ENCODE results near the gene ABCC11.

Gene ABCC11

DNA sequence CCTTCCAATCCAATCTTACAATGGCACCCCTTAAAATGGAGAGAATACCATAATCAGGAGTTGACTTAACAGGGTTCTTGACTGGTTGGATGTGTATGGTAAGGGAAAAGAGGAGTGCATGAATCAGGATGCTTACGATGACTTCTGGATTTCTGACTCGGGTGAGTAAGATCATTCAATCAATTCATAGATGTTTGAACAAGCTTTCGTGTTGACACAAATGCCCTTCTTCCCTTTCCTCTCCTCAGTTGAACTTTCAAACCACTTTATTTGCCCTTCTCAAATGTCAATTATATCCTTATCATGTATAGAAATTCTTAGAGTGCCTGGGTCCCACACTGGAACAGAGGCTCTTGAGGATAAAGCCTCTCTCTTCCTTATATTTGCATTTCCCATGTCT is 117.4 kb downstream of the ABCC11 start:
- DNase-seq (ENCODE audit: low read depth) = no peak

DNA sequence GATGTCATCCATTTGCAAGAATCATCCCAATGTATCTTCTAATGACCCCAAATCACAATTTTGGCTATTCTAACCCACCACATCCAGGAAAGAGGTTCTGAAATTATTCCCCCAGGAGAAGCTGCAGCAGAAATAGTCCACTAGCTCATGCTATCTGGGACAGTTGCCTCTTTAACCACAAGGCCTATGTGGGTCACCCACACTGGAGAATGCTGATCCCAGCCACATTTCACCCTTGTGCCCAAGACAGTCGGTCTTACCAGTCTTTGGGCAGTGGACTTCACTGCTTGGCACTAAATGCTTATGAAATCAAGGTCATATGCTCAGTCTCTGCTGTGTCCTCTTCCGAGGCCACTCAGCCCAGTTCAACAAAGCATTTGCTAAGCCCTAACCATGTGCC is 118.6 kb downstream of the ABCC11 start:
- no peak for DNase-seq (ENCODE audit: low read depth)

DNA sequence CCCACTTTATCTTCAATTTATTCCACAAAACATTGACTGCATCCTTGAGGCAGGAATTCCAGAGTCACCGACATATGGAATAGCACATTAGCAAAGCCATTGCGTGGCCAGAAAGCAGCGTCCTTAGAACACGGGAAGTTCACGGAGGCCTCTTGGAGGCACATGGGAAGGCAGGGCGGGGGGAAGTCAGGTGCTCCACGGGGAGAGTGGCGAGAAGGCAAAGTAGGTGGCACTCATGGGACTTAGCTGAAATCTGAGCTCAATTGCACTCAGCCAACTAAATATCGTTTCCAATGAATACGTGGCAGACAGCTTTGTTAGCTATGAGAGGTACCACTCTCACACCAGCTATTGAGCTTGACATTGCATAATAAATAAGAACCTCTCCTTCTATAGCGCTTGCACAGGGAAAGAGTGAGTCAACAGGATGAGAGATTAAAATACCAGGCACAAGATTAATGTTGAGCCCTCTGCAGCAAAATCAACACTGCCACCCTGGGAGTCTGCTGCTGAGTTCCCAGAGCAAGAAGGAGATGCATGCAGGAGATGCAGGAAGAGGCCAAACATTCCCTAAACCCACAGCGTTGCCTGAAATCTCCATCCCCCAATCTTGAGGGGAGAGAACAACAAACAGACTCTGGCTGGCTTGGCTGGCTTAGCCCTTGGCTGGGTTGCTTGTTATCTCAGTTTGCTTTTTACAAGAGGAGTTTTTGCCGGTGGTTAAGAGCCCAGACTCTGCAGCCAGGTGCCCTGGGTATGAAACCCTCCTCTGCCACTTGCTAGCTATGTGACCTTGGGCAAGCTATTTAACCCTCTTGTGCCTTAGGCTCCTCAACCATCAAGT is 120.3 kb downstream of the ABCC11 start:
- peak; percentile 98 for DNase-seq (ENCODE audit: low read depth)

DNA sequence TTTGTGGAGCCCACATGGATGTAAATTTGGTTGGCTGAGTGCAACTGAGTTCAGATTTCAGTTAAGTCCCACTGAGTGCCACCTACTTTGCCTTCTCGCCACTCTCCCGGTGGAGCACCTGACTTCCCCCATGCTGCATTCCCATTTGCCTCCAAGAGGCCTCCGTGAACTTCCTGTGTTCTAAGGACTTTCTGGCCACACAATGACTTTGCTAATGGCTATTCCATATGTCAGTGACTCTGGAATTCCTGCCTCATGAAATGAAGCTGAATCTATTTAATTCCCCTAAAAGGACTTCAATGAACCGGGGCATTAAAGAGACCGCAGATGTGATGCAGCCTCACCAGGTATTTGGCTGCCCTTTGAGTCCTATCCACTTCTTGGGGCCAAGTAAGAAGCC is 121.5 kb downstream of the ABCC11 start:
- DNase-seq (ENCODE audit: low read depth) = no peak

DNA sequence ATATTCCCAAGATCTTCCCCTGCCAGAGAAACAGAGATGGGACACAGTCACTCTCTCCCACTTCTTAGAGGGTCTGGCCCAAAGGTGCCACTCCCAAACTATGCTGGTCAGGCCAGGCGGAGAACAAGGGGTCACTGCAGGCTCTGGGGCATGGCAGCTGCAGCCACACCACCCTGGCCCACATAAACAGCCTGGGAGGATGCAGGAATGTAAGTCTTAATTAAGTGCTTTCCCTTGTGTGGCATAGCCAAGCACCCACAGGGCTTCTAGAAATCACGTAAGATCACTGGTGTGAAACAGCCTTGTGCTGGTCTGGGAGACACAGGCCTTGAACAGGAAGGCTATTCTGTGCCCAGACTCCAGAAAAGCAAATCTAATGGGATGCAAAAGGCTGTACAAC is 123.1 kb downstream of the ABCC11 start:
- DNase-seq (ENCODE audit: low read depth) = no peak

DNA sequence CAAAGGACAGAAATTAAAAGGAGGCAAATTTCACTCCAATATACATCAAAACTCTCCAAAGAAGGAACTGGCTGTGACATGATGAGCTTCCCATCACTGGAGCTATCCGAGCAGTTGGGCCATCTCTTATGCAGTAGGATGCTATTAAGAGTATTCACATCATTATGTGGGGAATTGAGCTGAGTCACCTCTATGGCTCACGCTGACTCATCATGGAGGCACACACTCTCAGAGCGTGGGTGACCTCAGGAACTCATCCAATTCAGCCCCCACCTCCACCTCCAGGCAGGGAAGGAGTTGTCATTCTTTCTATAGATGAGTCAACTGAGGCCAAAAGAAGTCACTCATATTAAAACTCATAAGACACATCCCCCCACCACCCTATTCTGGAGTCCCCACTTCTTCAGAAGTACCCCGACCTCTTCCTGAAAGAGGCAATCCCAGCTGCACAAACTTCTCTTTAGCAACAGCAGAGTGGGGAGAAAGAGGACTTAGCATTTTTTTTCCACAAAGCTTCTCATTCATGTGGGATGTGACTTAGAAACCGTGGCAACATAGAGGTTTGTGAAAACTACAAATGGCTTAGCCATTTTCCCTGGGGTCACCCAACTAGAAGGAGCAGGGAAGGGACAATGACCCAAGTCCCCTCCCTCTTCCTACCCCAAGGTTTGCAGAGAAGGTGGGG is 124.1 kb downstream of the ABCC11 start:
- peak; percentile 98 for DNase-seq (ENCODE audit: low read depth)

DNA sequence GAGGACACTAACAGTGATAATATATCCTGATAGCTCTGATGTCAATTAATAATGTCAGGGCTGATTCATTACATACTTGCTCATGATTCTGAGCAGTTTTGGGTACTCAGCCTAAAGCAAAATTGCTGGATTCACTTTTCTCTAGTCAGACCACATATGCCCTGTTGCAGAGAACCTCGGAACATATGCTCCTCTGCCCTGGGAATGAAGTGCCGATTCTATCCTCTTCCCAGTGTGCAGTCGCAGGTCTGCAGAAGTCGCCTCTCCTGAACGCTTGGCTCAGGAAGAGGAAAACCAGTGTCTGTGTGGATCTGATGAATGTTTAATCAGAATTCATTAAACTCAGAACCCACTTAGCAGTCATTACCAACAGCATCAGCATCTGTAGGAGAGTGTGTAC is 126.1 kb downstream of the ABCC11 start:
- DNase-seq (ENCODE audit: low read depth) = no peak

DNA sequence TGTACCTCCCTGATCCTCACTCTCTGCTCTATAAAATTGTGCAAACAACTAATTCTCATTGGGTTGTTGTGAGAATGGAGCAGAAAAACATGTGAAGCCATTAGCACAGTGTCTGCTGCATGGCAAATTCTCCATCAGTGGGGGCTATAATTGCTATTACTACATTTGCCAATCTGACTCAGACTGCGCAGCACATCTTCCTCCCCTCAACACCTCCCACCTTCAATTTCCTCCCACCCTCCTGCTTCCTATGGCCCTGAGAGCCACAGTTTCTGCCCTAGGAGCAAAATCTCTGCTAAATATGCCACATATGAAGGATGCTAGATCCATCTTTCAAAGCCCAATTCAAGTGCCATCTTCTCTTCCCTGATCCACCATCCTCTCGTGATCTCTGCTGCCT is 128.5 kb downstream of the ABCC11 start:
- no peak for DNase-seq (ENCODE audit: low read depth)

DNA sequence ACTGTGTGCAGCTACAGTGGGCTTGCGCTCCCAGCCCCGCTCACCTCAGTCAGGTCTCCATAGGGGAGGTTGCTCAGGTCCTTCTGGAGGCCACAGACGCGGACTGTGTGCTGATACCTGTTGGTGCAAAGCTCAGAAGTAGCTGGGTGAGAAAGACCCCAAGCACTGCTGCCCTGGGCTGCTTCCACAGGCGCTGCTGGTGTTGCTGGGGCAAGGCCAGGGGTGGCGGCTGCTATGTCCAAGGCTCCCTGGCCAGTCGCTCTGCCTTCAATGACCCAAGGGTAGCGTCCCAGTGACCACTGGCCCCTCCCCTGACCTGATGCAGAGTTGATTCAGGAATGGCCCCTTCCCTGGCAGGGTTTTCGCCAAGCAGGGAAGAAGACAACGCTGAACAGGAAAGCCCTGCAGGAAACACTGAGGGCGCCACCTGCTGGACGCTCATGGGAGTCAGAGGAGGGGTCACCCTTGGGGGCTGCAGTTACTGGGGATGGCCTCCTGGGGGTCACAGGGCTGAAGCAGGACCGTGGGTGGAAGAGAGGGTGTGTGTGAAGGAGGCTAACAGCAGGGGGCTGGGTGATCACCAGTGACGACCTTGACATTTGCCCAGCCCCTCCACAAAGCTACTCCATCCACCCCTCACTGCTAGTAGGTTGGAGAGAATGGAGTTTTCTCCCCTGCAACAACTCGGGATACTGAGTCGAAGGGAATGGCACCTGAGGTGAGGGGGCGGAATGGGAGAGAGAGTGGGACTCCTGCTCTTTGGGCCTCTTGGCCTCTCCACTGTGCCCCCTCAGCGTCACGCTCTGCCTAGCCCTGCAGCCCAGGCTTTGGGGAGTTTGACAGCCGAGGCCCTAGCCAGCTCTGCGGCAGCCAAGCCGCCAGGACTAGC is 129.9 kb downstream of the ABCC11 start:
- DNase-seq (ENCODE audit: low read depth) = no peak
